DOHH2 (cell line): ENCODE results near the gene AMBRA1.

Experiments
- H3F3A ChIP-seq: fragments of 200-600 bp; sonication (generic), shearing (Covaris generic); 2 replicates; pipeline ENCODE4 v1.6.0; 2016; ENCODE audit warnings: antibody characterized with exemption, mild to moderate bottlenecking; ENCODE audit not compliant: control insufficient read depth, insufficient read depth
- H3K27ac ChIP-seq: fragments of 200-600 bp; sonication (generic); 2 replicates; pipeline ENCODE4 v1.5.1; 2014; ENCODE audit warnings: low read depth, mild to moderate bottlenecking, low read length, moderate library complexity
- H3K27me3 ChIP-seq: fragments of 200-600 bp; sonication (generic); 2 replicates; pipeline ENCODE4 v1.6.1; 2014; ENCODE audit warnings: mild to moderate bottlenecking, low read length, mixed read lengths; ENCODE audit not compliant: control insufficient read depth
- H3K36me3 ChIP-seq: fragments of 200-600 bp; sonication (generic); 2 replicates; pipeline ENCODE4 v1.6.1; 2014; ENCODE audit warnings: mild to moderate bottlenecking, low read length, moderate library complexity, mixed read lengths; ENCODE audit not compliant: control insufficient read depth
- H3K4me1 ChIP-seq: fragments of 200-600 bp; sonication (generic); 2 replicates; pipeline ENCODE4 v1.6.1; 2014; ENCODE audit warnings: mild to moderate bottlenecking, low read length, mixed read lengths; ENCODE audit not compliant: control insufficient read depth
- H3K4me2 ChIP-seq: fragments of 200-600 bp; sonication (generic); 2 replicates; pipeline ENCODE4 v1.6.0; 2014; ENCODE audit warnings: mild to moderate bottlenecking, low read length, moderate library complexity
- H3K4me3 ChIP-seq: fragments of 200-600 bp; sonication (generic); 2 replicates; pipeline ENCODE4 v1.5.1; 2014; ENCODE audit warnings: mild to moderate bottlenecking, low read length, mixed read lengths
- H3K79me2 ChIP-seq: fragments of 200-600 bp; sonication (generic); 2 replicates; pipeline ENCODE4 v1.6.1; 2014; ENCODE audit warnings: mild to moderate bottlenecking, low read length, mixed read lengths; ENCODE audit not compliant: control insufficient read depth
- H3K9me2 ChIP-seq: fragments of 200-600 bp; sonication (generic); replicated peaks from 2 replicates; pipeline ENCODE4 v1.6.1; 2014; ENCODE audit warnings: mild to moderate bottlenecking, low read length, mixed read lengths; ENCODE audit not compliant: control insufficient read depth
- H3K9me3 ChIP-seq: fragments of 200-600 bp; sonication (generic); 2 replicates; pipeline ENCODE4 v1.6.1; 2014; ENCODE audit warnings: antibody characterized with exemption, low read length, mixed read lengths; ENCODE audit not compliant: control insufficient read depth, insufficient read depth
- H4K20me1 ChIP-seq: fragments of 200-600 bp; sonication (generic); 2 replicates; pipeline ENCODE4 v1.6.0; 2014; ENCODE audit warnings: low read depth, mild to moderate bottlenecking, antibody characterized with exemption, low read length, moderate library complexity; ENCODE audit not compliant: control insufficient read depth, insufficient read depth
- CTCF ChIP-seq: fragments of 200-600 bp; sonication (generic); IDR thresholded peaks from one replicate; pipeline ENCODE4 v1.5.1; 2014; ENCODE audit warnings: antibody characterized with exemption, mild to moderate bottlenecking, low read depth, low read length; ENCODE audit not compliant: poor library complexity, severe bottlenecking
- EZH2phosphoT487 ChIP-seq: fragments of 200-600 bp; sonication (generic); IDR thresholded peaks from 2 replicates; pipeline ENCODE4 v1.6.1; 2017; ENCODE audit warnings: borderline replicate concordance, mild to moderate bottlenecking, antibody characterized with exemption, low read length, moderate library complexity, mixed read lengths

AMBRA1 gene

GRCh38 chr11:46461461-46461927 is 132.3 kb downstream of the AMBRA1 start:
- Histone ChIP-seq H3K4me2 (no peak overlapping the region), H3K4me1 (no peaks in the 10 kb centered on the region), H3K9me2 (no peaks in the 10 kb centered on the region), H3K27me3 (no peaks in the 10 kb centered on the region), H3K9me3 (no peaks in the 10 kb centered on the region), H4K20me1 (no peaks in the 10 kb centered on the region), H3F3A (no peaks in the 10 kb centered on the region), H3K36me3 (no peaks in the 10 kb centered on the region), H3K27ac (no peak overlapping the region), H3K79me2 (no peaks in the 10 kb centered on the region), H3K4me3 (no peak overlapping the region)
- TF ChIP-seq EZH2phosphoT487: no peak
- TF ChIP-seq CTCF: no peak

GRCh38 chr11:46458491-46458890 is 135.3 kb downstream of the AMBRA1 start:
- no peak overlapping the region for H3K27ac ChIP-seq
- 0 out of 2 replicates have a peak, but pooled peaks cover 4% of the 10 kb centered on the region for H4K20me1 ChIP-seq
- TF ChIP-seq CTCF (no peak), EZH2phosphoT487 (no peak)

GRCh38 chr11:46457659-46458424 is 136.0 kb downstream of the AMBRA1 start:
- Histone ChIP-seq H3K9me2 (no peaks in the 10 kb centered on the region), H3K4me1 (no peaks in the 10 kb centered on the region), H3K27ac (no peak overlapping the region), H4K20me1 (0 out of 2 replicates have a peak, but pooled peaks cover 4% of the 10 kb centered on the region), H3K79me2 (no peaks in the 10 kb centered on the region), H3K4me2 (no peak overlapping the region), H3K9me3 (no peaks in the 10 kb centered on the region), H3F3A (no peaks in the 10 kb centered on the region), H3K36me3 (no peaks in the 10 kb centered on the region), H3K4me3 (no peak overlapping the region), H3K27me3 (no peaks in the 10 kb centered on the region)
- no peak for TF ChIP-seq CTCF
- TF ChIP-seq EZH2phosphoT487: no peak

More at GRCh38 chr11:46458491-46458890, 135.3 kb downstream of the AMBRA1 start:
- no peaks in the 10 kb centered on the region for H3K27me3 ChIP-seq
- no peaks in the 10 kb centered on the region for H3K9me2 ChIP-seq
- H3K79me2 ChIP-seq: no peaks in the 10 kb centered on the region
- no peaks in the 10 kb centered on the region for H3K4me1 ChIP-seq
- no peaks in the 10 kb centered on the region for H3F3A ChIP-seq
- H3K36me3 ChIP-seq: no peaks in the 10 kb centered on the region
- no peak overlapping the region for H3K4me2 ChIP-seq
- H3K4me3 ChIP-seq: no peak overlapping the region
- no peaks in the 10 kb centered on the region for H3K9me3 ChIP-seq
